Measurements from ENCODE around the gene TLR1. TPM values are rescaled to one million over a fixed set of nuclear protein-coding genes. Genes with fewer than 3 reads are reported as not detected.
"Not testable (repeated sequence)": the region's sequence is repeated elsewhere in the genome, so short reads cannot be mapped to it uniquely, and the experiment has no call there.

TLR1 gene
- total RNA-seq, 1 donor from 2014 or later = 0.98 TPM

DNA sequence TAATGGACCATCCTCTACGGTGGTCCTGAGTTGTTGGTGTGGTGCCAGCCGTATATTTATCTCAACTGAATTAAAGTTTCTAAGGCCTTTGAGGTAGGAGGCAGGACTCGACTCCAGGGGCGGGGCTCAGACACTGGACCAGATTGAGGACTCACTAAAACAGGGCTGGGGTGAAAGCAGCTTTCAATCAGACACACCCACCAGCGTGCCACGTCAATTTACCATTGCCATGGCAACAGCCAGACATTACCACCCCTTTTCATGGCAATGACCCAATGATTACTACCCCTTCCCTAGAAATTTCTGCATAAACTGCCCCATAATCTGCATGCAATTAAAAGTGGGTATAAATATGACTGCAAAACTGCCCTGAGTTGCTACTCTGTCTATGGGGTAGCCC lies 6.7 kb upstream of the TLR1 start:
- no peak overlapping the region for H3K4me3 ChIP-seq (ENCODE audit: low read depth, low read length)
- no peak for DNase-seq (ENCODE audit: low read depth)
- TF ChIP-seq, protein P1, sequence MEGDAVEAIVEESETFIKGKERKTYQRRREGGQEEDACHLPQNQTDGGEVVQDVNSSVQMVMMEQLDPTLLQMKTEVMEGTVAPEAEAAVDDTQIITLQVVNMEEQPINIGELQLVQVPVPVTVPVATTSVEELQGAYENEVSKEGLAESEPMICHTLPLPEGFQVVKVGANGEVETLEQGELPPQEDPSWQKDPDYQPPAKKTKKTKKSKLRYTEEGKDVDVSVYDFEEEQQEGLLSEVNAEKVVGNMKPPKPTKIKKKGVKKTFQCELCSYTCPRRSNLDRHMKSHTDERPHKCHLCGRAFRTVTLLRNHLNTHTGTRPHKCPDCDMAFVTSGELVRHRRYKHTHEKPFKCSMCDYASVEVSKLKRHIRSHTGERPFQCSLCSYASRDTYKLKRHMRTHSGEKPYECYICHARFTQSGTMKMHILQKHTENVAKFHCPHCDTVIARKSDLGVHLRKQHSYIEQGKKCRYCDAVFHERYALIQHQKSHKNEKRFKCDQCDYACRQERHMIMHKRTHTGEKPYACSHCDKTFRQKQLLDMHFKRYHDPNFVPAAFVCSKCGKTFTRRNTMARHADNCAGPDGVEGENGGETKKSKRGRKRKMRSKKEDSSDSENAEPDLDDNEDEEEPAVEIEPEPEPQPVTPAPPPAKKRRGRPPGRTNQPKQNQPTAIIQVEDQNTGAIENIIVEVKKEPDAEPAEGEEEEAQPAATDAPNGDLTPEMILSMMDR (conservative IDR thresholded peaks at IDR 0.05; ENCODE audit: low read depth, low read length) = no peak

- H3K4me3 ChIP-seq (ENCODE audit: low read depth, low read length); DNase-seq (ENCODE audit: low read depth): not testable (repeated sequence)
Observed at GRCh38 chr4:38807462-38807861, 2.9 kb upstream of the TLR1 start.

- H3K4me3 ChIP-seq (ENCODE audit: low read depth, low read length); DNase-seq (ENCODE audit: low read depth): not testable (repeated sequence)
Observed at GRCh38 chr4:38806251-38806650, 1.7 kb upstream of the TLR1 start.

GRCh38 chr4:38805530-38806145 lies 1.0 kb upstream of the TLR1 start:
- DNase-seq (ENCODE audit: low read depth) = no peak
- no peak overlapping the region for H3K4me3 ChIP-seq (ENCODE audit: low read depth, low read length)
- TF ChIP-seq, protein P1 (conservative IDR thresholded peaks at IDR 0.05; ENCODE audit: low read depth, low read length) = no peak

DNA sequence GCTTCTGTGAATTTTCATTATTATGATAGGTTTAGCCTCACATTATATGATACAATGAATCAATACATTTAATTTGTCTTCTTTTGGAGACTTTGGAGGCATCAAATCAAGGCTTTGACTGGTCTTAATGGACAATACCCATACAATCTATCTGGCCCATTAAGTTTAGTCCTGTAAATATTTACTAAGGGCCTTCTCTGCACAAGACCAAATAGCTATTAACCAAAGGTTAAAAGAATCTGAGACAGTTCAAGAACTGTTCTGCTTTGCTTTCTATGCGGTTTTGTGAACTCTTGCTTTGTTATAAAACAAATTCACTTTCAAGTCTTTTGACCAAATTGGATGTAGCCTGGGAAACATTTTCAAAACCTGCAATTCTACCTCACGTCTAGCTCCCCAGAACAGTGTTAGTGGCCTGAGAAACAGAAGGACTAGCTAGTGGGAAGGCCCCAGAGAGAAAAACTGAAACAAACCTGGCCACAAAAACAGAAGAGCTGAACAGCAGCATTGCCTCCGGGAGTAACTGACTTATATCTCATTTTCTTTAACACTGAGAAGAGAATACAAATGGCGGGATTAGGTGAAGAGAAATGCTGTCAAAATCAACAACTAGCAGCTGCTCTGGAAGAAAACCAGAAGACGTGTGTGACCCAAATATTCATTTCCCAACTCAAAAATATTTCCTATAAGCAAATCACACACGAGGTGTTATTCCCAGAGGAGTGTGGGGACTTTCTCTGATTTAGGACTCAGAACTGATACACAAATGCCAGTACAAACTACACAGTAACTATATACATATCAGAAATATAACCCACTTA lies 548 bp downstream of the TLR1 start:
- H3K4me3 ChIP-seq (ENCODE audit: low read depth, low read length) = peak overlapping the region; percentile 26
- DNase-seq (ENCODE audit: low read depth) = no peak
- TF ChIP-seq, protein P1 (conservative IDR thresholded peaks at IDR 0.05; ENCODE audit: low read depth, low read length) = no peak

DNA sequence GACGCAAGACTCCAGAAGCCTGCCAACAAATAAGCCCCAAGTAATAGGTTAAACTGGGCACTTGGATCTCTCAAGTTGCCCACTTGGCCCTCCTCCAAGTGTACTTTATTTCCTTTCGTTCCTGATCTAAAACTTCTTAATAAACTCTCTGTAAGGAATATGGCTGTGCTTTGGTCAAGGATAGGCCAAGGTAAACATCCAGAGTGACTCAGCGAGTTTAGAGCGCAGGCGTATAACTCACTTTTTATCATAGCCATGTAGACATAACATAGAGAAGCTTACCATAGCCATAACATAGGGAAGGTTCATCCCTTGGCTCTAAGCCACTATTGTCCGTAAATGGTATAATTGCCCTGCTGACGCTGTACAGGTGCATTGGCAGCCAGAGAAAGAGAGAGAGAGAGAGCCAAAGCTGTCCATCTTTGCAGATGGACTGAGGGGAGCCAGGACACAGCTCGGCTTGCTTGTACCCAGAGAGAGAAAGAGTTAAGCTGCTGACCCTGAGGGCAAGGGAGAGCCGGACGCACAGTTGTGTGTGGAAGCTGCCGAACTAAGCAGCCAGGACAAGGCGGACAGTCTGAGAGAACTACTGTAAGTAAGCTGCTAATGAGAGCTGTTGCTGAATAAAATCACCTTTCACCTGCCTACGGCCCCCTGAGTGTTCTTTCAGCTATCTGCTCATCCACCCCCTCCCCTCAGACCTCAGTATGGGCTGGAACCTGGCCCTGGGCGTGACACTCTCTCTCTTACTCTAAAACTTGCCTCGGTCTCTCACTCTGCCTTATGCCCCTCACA lies 1.8 kb downstream of the TLR1 start:
- DNase-seq (ENCODE audit: low read depth) = no peak
- TF ChIP-seq, protein P1 (conservative IDR thresholded peaks at IDR 0.05; ENCODE audit: low read depth, low read length) = no peak
- H3K4me3 ChIP-seq (ENCODE audit: low read depth, low read length) = no peak overlapping the region

- no peak for DNase-seq (ENCODE audit: low read depth)
- TF ChIP-seq, protein P1 (conservative IDR thresholded peaks at IDR 0.05; ENCODE audit: low read depth, low read length) = no peak
- H3K4me3 ChIP-seq (ENCODE audit: low read depth, low read length) = no peak overlapping the region
Observed at GRCh38 chr4:38800961-38801450, 3.6 kb downstream of the TLR1 start.

Data from epithelial cell of proximal tubule (primary cell).